GM21360 (cell line): ENCODE results near the gene DAB1.
"Not testable (repeated sequence)": the region's sequence is repeated elsewhere in the genome, so short reads cannot be mapped to it uniquely, and the experiment has no call there.

Source experiments
- ATAC-seq: cut with Tn5 transposase; IDR thresholded peaks from one replicate; pipeline ENCODE4 v1.9.1; 2021; ENCODE audit warnings: mild to moderate bottlenecking, moderate library complexity; ENCODE audit not compliant: unreplicated experiment

The DAB1 gene

GRCh38 chr1:57234459-57234858, 189.4 kb downstream of the DAB1 start:
- ATAC-seq: no peak

GRCh38 chr1:57232500-57232899, 191.4 kb downstream of the DAB1 start:
- ATAC-seq: no peak

- no peak for ATAC-seq
These were observed 193.9 kb downstream of the DAB1 start for GRCh38 chr1:57229998-57230397.

GRCh38 chr1:57229076-57229475, 194.8 kb downstream of the DAB1 start:
- no peak for ATAC-seq

- ATAC-seq: no peak
These were observed 201.1 kb downstream of the DAB1 start for GRCh38 chr1:57222801-57223200.

- no peak for ATAC-seq
These were observed 201.6 kb downstream of the DAB1 start for GRCh38 chr1:57222307-57222706.

- not testable (repeated sequence) for ATAC-seq
These were observed 203.0 kb downstream of the DAB1 start for GRCh38 chr1:57220905-57221304.

GRCh38 chr1:57218487-57219079, 205.3 kb downstream of the DAB1 start:
- ATAC-seq: no peak

- ATAC-seq: no peak
These were observed 206.0 kb downstream of the DAB1 start for GRCh38 chr1:57217905-57218304.

GRCh38 chr1:57214951-57215575, 208.8 kb downstream of the DAB1 start:
- no peak for ATAC-seq

- ATAC-seq: no peak
These were observed 213.0 kb downstream of the DAB1 start for GRCh38 chr1:57210881-57211280.

- no peak for ATAC-seq
These were observed 214.4 kb downstream of the DAB1 start for GRCh38 chr1:57209495-57209894.

- ATAC-seq: no peak
These were observed 215.0 kb downstream of the DAB1 start for GRCh38 chr1:57208741-57209302.

GRCh38 chr1:57206038-57206437, 217.8 kb downstream of the DAB1 start:
- ATAC-seq: no peak

GRCh38 chr1:57204942-57205787, 218.7 kb downstream of the DAB1 start:
- no peak for ATAC-seq

- no peak for ATAC-seq
These were observed 219.8 kb downstream of the DAB1 start for GRCh38 chr1:57204091-57204490.

- ATAC-seq: no peak
These were observed 221.6 kb downstream of the DAB1 start for GRCh38 chr1:57202241-57202640.

- ATAC-seq: no peak
These were observed 224.9 kb downstream of the DAB1 start for GRCh38 chr1:57198912-57199311.

GRCh38 chr1:57195436-57195941, 228.4 kb downstream of the DAB1 start:
- no peak for ATAC-seq

- ATAC-seq: no peak
These were observed 231.6 kb downstream of the DAB1 start for GRCh38 chr1:57192222-57192621.

- no peak for ATAC-seq
These were observed 233.0 kb downstream of the DAB1 start for GRCh38 chr1:57190898-57191297.
